IMR-90 (cell line): Measurements from ENCODE around the gene KCNQ1. TPM values are rescaled to one million over a fixed set of nuclear protein-coding genes. Genes with fewer than 3 reads are reported as not detected.

ENCODE experiments used
- ATAC-seq: fragments of 200-7000 bp; cut with Tn5 transposase; 2 replicates; pipeline ENCODE4 v1.9.1; 2020; ENCODE audit warnings: low read depth, mild to moderate bottlenecking, moderate library complexity
- BruUV-seq: library from RNA; stranded (reverse); fragments of 400-500 nt; replicated peaks from 2 replicates; lab custom pipeline; 2021; lab: Mats Ljungman, UMichigan
- CTCF ChIA-PET: fragments of 300-600 bp; formaldehyde crosslinking; extraction: SDS; loops from one replicate; lab custom pipeline; 2021; ENCODE audit warnings: antibody characterized with exemption; lab: Yijun Ruan, JAX
- POLR2A ChIA-PET: fragments of 300-600 bp; sonication (Branson Sonifier 250); formaldehyde crosslinking; loops from one replicate; lab custom pipeline; 2022; ENCODE audit warnings: antibody characterized with exemption; ENCODE audit not compliant: unreplicated experiment; lab: Charles Lee
- DNase-seq: peaks from one replicate; pipeline ENCODE4 v3.0.0; 2013
- H2AFZ ChIP-seq: replicated peaks from 2 replicates; pipeline ENCODE3; 2013; ENCODE audit warnings: low read length, mild to moderate bottlenecking; ENCODE audit not compliant: poor library complexity
- H2AK5ac ChIP-seq: 2 replicates; pipeline ENCODE4 v1.6.1; 2013; ENCODE audit warnings: low read depth, low read length, inconsistent platforms
- H2AK9ac ChIP-seq: replicated peaks from 2 replicates; pipeline ENCODE3; 2013; ENCODE audit warnings: mild to moderate bottlenecking, low read depth, low read length, moderate library complexity; ENCODE audit not compliant: poor library complexity
- H2BK120ac ChIP-seq: 2 replicates; pipeline ENCODE4 v1.6.1; 2013; ENCODE audit warnings: low read depth, low read length, inconsistent platforms
- H2BK15ac ChIP-seq: 3 replicates; pipeline ENCODE4 v1.6.1; 2013; ENCODE audit warnings: low read depth, low read length, inconsistent platforms
- H2BK20ac ChIP-seq: 2 replicates; pipeline ENCODE4 v1.6.1; 2013; ENCODE audit warnings: low read depth, mild to moderate bottlenecking, inconsistent platforms, low read length, moderate library complexity
- H2BK5ac ChIP-seq: 2 replicates; pipeline ENCODE4 v1.6.1; 2013; ENCODE audit warnings: mild to moderate bottlenecking, low read depth, low read length, inconsistent platforms; ENCODE audit not compliant: poor library complexity, severe bottlenecking
- H3K14ac ChIP-seq: replicated peaks from 2 replicates; pipeline ENCODE4 v1.6.1; 2013; ENCODE audit warnings: low read depth, low read length, inconsistent platforms
- H3K18ac ChIP-seq: 2 replicates; pipeline ENCODE4 v1.6.1; 2013; ENCODE audit warnings: low read depth, low read length, control low read depth
- H3K23ac ChIP-seq: 2 replicates; pipeline ENCODE4 v1.6.1; 2013; ENCODE audit warnings: low read depth, low read length, inconsistent platforms
- H3K27ac ChIP-seq: 2 replicates; pipeline ENCODE4 v1.5.1; 2013; ENCODE audit warnings: mild to moderate bottlenecking, control low read depth, low read length; ENCODE audit not compliant: insufficient read depth
- H3K27me3 ChIP-seq: 2 replicates; pipeline ENCODE4 v1.6.1; 2013; ENCODE audit warnings: low read length; ENCODE audit not compliant: control insufficient read depth, insufficient read depth
- H3K36me3 ChIP-seq: 2 replicates; pipeline ENCODE4 v1.6.1; 2013; ENCODE audit warnings: low read length, mixed read lengths; ENCODE audit not compliant: control insufficient read depth, insufficient read depth
- H3K4ac ChIP-seq: 2 replicates; pipeline ENCODE4 v1.6.1; 2013; ENCODE audit warnings: low read depth, low read length, inconsistent platforms
- H3K4me1 ChIP-seq: 2 replicates; pipeline ENCODE4 v1.6.1; 2013; ENCODE audit warnings: low read length, mixed read lengths; ENCODE audit not compliant: control insufficient read depth, insufficient read depth
- H3K4me2 ChIP-seq: 2 replicates; pipeline ENCODE4 v1.6.1; 2013; ENCODE audit warnings: low read depth, mild to moderate bottlenecking, control low read depth, low read length, moderate library complexity
- H3K4me3 ChIP-seq: 2 replicates; pipeline ENCODE4 v1.5.1; 2013; ENCODE audit warnings: low read depth, mild to moderate bottlenecking, control low read depth, low read length, moderate library complexity; ENCODE audit not compliant: insufficient read depth
- H3K56ac ChIP-seq: 2 replicates; pipeline ENCODE4 v1.6.1; 2013; ENCODE audit warnings: low read length, inconsistent platforms; ENCODE audit not compliant: insufficient read depth; ENCODE audit errors: extremely low read depth
- H3K79me1 ChIP-seq, 2 experiments: 2 replicates each; pipeline ENCODE4 v1.6.1; 2013; ENCODE audit warnings: low read length in 2 of 2, inconsistent platforms in 1 of 2, low read depth in 1 of 2
- H3K9ac ChIP-seq: 2 replicates; pipeline ENCODE4 v1.6.1; 2013; ENCODE audit warnings: low read depth, low read length, control low read depth
- H3K9me1 ChIP-seq: 2 replicates; pipeline ENCODE4 v1.6.1; 2013; ENCODE audit warnings: low read length, inconsistent platforms; ENCODE audit not compliant: insufficient read depth
- H3K9me3 ChIP-seq: 2 replicates; pipeline ENCODE4 v1.6.1; 2013; ENCODE audit warnings: low read length; ENCODE audit not compliant: control insufficient read depth, insufficient read depth
- H4K20me1 ChIP-seq: 2 replicates; pipeline ENCODE4 v1.6.1; 2013; ENCODE audit warnings: low read length, inconsistent platforms; ENCODE audit not compliant: insufficient read depth
- H4K5ac ChIP-seq: 2 replicates; pipeline ENCODE4 v1.6.1; 2013; ENCODE audit warnings: mild to moderate bottlenecking, low read depth, low read length, control low read depth
- H4K8ac ChIP-seq, 2 experiments: 2 replicates each; pipeline ENCODE4 v1.6.1; 2013; ENCODE audit warnings: low read depth in 2 of 2, low read length in 2 of 2, control low read depth in 1 of 2, inconsistent platforms in 1 of 2
- H4K91ac ChIP-seq: 2 replicates; pipeline ENCODE4 v1.6.1; 2013; ENCODE audit warnings: low read depth, low read length, inconsistent platforms; ENCODE audit not compliant: insufficient read depth
- BHLHE40 ChIP-seq: fragments of 150-350 bp; IDR thresholded peaks from 2 replicates; pipeline ENCODE4 v1.6.1; 2016; ENCODE audit warnings: mild to moderate bottlenecking, low read depth, low read length
- CEBPB ChIP-seq: IDR thresholded peaks from 2 replicates; pipeline ENCODE4 v1.6.1; 2012; ENCODE audit warnings: low read depth, low read length, improper control_type of control experiment
- FOS ChIP-seq: fragments of 150-350 bp; IDR thresholded peaks from 2 replicates; pipeline ENCODE4 v1.6.1; 2016; ENCODE audit warnings: low read depth, low read length
- MAFK ChIP-seq: IDR thresholded peaks from 2 replicates; pipeline ENCODE4 v1.6.1; 2012; ENCODE audit warnings: low read depth, low read length, improper control_type of control experiment
- MAZ ChIP-seq: IDR thresholded peaks from 2 replicates; pipeline ENCODE4 v1.6.1; 2012; ENCODE audit warnings: low read depth, mild to moderate bottlenecking, low read length, improper control_type of control experiment, moderate library complexity, borderline replicate concordance
- NFE2L2 ChIP-seq: fragments of 150-350 bp; IDR thresholded peaks from 2 replicates; pipeline ENCODE4 v1.6.1; 2016; ENCODE audit warnings: low read depth, mild to moderate bottlenecking, low read length
- POLR2A ChIP-seq: IDR thresholded peaks from 2 replicates; pipeline ENCODE4 v1.6.1; 2012; ENCODE audit warnings: mild to moderate bottlenecking, low read depth, low read length
- RAD21 ChIP-seq: IDR thresholded peaks from 2 replicates; pipeline ENCODE4 v1.6.1; 2012; ENCODE audit warnings: low read length, improper control_type of control experiment
- RCOR1 ChIP-seq: IDR thresholded peaks from 2 replicates; pipeline ENCODE4 v1.6.1; 2012; ENCODE audit warnings: mild to moderate bottlenecking, low read length, improper control_type of control experiment; ENCODE audit not compliant: insufficient replicate concordance
- RFX5 ChIP-seq: IDR thresholded peaks from 2 replicates; pipeline ENCODE4 v1.8.0; 2012; ENCODE audit warnings: low read depth, mild to moderate bottlenecking, low read length, moderate library complexity
- whole genome bisulfite sequencing, 2 experiments: methylation state at CpG; one replicate each; pipeline versions ENCODE4 v1.1.5 to v1.1.7; 2013; ENCODE audit warnings: missing lambda C conversion rate in 2 of 2; ENCODE audit not compliant: insufficient read length in 1 of 2; ENCODE audit errors: extremely low coverage in 2 of 2; 5-methylcytosine and 5-hydroxymethylcytosine counted together
- dilution Hi-C: fragments of 300-500 bp; cut with HindIII; formaldehyde crosslinking; loops from one replicate; pipeline ENCODE4 v1.14.3; 2018; ENCODE audit warnings: low sequenced_read_pairs; ENCODE audit not compliant: unreplicated experiment
- in situ Hi-C: fragments of 300-500 bp; cut with MboI; formaldehyde crosslinking; loops from 3 replicates; pipeline ENCODE4 v1.14.3; 2019; ENCODE audit warnings: low sequenced_read_pairs, inconsistent platforms, mixed read lengths
- intact Hi-C: fragments of 100-400 bp; cut with micrococcal nuclease; formaldehyde crosslinking; loops from 2 replicates; pipeline ENCODE4 v1.10.0; 2022
- polyA plus RNA-seq, 3 experiments: library from polyadenylated mRNA; depleted of rRNA; stranded (reverse); fragments of >200 nt; gene quantifications; 2 replicates each; pipeline ENCODE4 v1.2.3, GENCODE V29; 2012; ENCODE audit warnings: low replicate concordance in 1 of 3
- total RNA-seq: library from RNA; depleted of rRNA; stranded (reverse); fragments of >200 nt; gene quantifications from 2 replicates; pipeline ENCODE4 v1.2.3, GENCODE V29; 2012

Gene KCNQ1
- total and polyA plus RNA-seq, 2 of the 4 experiments (the other 2 are of a cell fraction), result 0.07 TPM; not detected in 1

GRCh38 chr11:2768471-2769408 is 323.9 kb downstream of the KCNQ1 start:
- H2BK120ac ChIP-seq, result peak overlapping the region; percentile 76
- intact Hi-C loops, result no loop called here
- H3K23ac ChIP-seq, result no peak overlapping the region
- no peak overlapping the region for H3K4me2 ChIP-seq
- peak overlapping the region; percentile 89 for H2AK9ac ChIP-seq
- H3K14ac ChIP-seq, result 0 out of 2 replicates have a peak overlapping the region, but pooled peaks have one; percentile 31
- peak overlapping the region; percentile 74 for H3K4ac ChIP-seq
- no peak overlapping the region for H3K4me3 ChIP-seq
- no peak overlapping the region for H3K56ac ChIP-seq
- BruUV-seq, result no TSS peak
- H4K91ac ChIP-seq, result peak overlapping the region; percentile 63; the same call in 1 of the 2 replicates
- WGBS, 2 experiments, result 100% methylated on average over 1 of the region's 14 CpGs; no CpG with 5 or more reads in 1 of the 2 experiments
- no peaks in the 10 kb centered on the region for H4K20me1 ChIP-seq
- no peak overlapping the region for H4K5ac ChIP-seq
- H3K9ac ChIP-seq, result no peak overlapping the region
- peaks cover 2% of the 10 kb centered on the region; the same call in 1 of the 2 replicates for H3K27me3 ChIP-seq
- 0 out of 2 replicates have a peak, but pooled peaks cover 2% of the 10 kb centered on the region for H3K9me3 ChIP-seq
- peak overlapping the region in 1 of 2 experiments; percentile 52; a peak in 1 of 4 replicates for H4K8ac ChIP-seq
- no peaks in the 10 kb centered on the region for H3K79me1 ChIP-seq
- peak; percentile 96 for ATAC-seq
- no peak overlapping the region for H3K27ac ChIP-seq
- no peak overlapping the region for H2BK15ac ChIP-seq
- peak overlapping the region; percentile 90 for H2AFZ ChIP-seq
- peaks cover 11% of the 10 kb centered on the region for H3K4me1 ChIP-seq
- H3K18ac ChIP-seq, result no peak overlapping the region
- DNase-seq, result peak; percentile 93
- peaks cover 13% of the 10 kb centered on the region; the same call in 1 of the 2 replicates for H3K9me1 ChIP-seq
- peak overlapping the region; percentile 62 for H2BK20ac ChIP-seq
- TF ChIP-seq NFE2L2 (peak; percentile 45; the same call in 1 of the 2 replicates), POLR2A (no peak), CEBPB (0 out of 2 replicates have a peak, but pooled peaks have one; percentile 3), BHLHE40 (peak; percentile 76), FOS (peak; percentile 93), RFX5 (no peak), MAFK (no peak), MAZ (peak; percentile 70), RAD21 (peak; percentile 30), RCOR1 (no peak)
- H2AK5ac ChIP-seq, result peak overlapping the region; percentile 87
- peak overlapping the region; percentile 56 for H2BK5ac ChIP-seq
- CTCF ChIA-PET, result no interaction called here
- no peaks in the 10 kb centered on the region for H3K36me3 ChIP-seq
- in situ Hi-C loops, result no loop called here
- dilution Hi-C loops, result no loop called here
- POLR2A ChIA-PET, result no interaction called here
